GM12878 (cell line): ENCODE results near the gene LYL1. TPM values are rescaled to one million over a fixed set of nuclear protein-coding genes. Genes with fewer than 3 reads are reported as not detected.

Experiments used
- ATF2 ChIP-seq: IDR thresholded peaks from 2 replicates; pipeline ENCODE4 v1.6.1; 2012; ENCODE audit warnings: low read length, inconsistent platforms
- ATF7 ChIP-seq: fragments of 450-650 bp; IDR thresholded peaks from 2 replicates; pipeline ENCODE4 v1.6.1; 2016; ENCODE audit warnings: low read depth, mild to moderate bottlenecking
- CBX3 ChIP-seq: fragments of 200-600 bp; sonication (generic); IDR thresholded peaks from 2 replicates; pipeline ENCODE4 v1.6.1; 2016; ENCODE audit warnings: low read depth, borderline replicate concordance
- CREM ChIP-seq: IDR thresholded peaks from 2 replicates; pipeline ENCODE4 v1.6.1; 2014; ENCODE audit warnings: antibody characterized with exemption, low read depth
- GATAD2B ChIP-seq: fragments of 450-650 bp; conservative IDR thresholded peaks from 2 replicates; pipeline ENCODE4 v1.6.1; 2017; ENCODE audit warnings: low read depth, mild to moderate bottlenecking, moderate library complexity
- IKZF1 ChIP-seq: fragments of 450-650 bp; conservative IDR thresholded peaks from 2 replicates; pipeline ENCODE4 v1.6.1; 2017; ENCODE audit warnings: antibody characterized with exemption, mild to moderate bottlenecking
- IRF4 ChIP-seq: IDR thresholded peaks from 2 replicates; pipeline ENCODE4 v1.6.1; 2011; ENCODE audit warnings: low read depth, low read length
- IRF5 ChIP-seq: fragments of 450-650 bp; IDR thresholded peaks from 2 replicates; pipeline ENCODE4 v1.6.1; 2017; ENCODE audit warnings: borderline replicate concordance
- KLF5 ChIP-seq: fragments of 450-650 bp; IDR thresholded peaks from 2 replicates; pipeline ENCODE4 v1.6.1; 2014; ENCODE audit warnings: mild to moderate bottlenecking; ENCODE audit not compliant: partially characterized antibody
- MYB ChIP-seq: fragments of 150-350 bp; IDR thresholded peaks from 2 replicates; pipeline ENCODE4 v1.6.1; 2014; ENCODE audit warnings: mild to moderate bottlenecking, low read depth, low read length, borderline replicate concordance
- MYC ChIP-seq: IDR thresholded peaks from 2 replicates; pipeline ENCODE4 v1.6.1; 2011; ENCODE audit warnings: mild to moderate bottlenecking, low read length, moderate library complexity, inconsistent platforms; ENCODE audit not compliant: insufficient read depth, insufficient replicate concordance, insufficient read length, severe bottlenecking
- NBN ChIP-seq: fragments of 450-650 bp; IDR thresholded peaks from 2 replicates; pipeline ENCODE4 v1.6.1; 2016
- NFYA ChIP-seq: IDR thresholded peaks from 2 replicates; pipeline ENCODE4 v1.6.1; 2011; ENCODE audit warnings: low read depth, mild to moderate bottlenecking, low read length, improper control_type of control experiment, borderline replicate concordance
- SREBF1 ChIP-seq: IDR thresholded peaks from 2 replicates; pipeline ENCODE4 v1.6.1; 2012; ENCODE audit warnings: mild to moderate bottlenecking, low read length
- TARDBP ChIP-seq: IDR thresholded peaks from 2 replicates; pipeline ENCODE4 v1.6.1; 2016; ENCODE audit warnings: borderline replicate concordance
- TCF3 ChIP-seq: IDR thresholded peaks from 2 replicates; pipeline ENCODE4 v1.6.1; 2012; ENCODE audit warnings: low read depth, mild to moderate bottlenecking, low read length, borderline replicate concordance; ENCODE audit not compliant: insufficient read depth
- ZBED1 ChIP-seq: IDR thresholded peaks from 2 replicates; pipeline ENCODE4 v1.6.1; 2016; ENCODE audit warnings: borderline replicate concordance
- ZNF24 ChIP-seq: fragments of 450-650 bp; IDR thresholded peaks from 2 replicates; pipeline ENCODE4 v1.6.1; 2017; ENCODE audit warnings: antibody characterized with exemption, mild to moderate bottlenecking
- ZNF622 ChIP-seq: fragments of 450-650 bp; IDR thresholded peaks from 2 replicates; pipeline ENCODE4 v1.6.1; 2017; ENCODE audit warnings: mild to moderate bottlenecking, inconsistent platforms
- ZNF687 ChIP-seq: fragments of 450-650 bp; IDR thresholded peaks from 2 replicates; pipeline ENCODE4 v1.6.1; 2017; ENCODE audit warnings: mild to moderate bottlenecking, moderate library complexity
- ZSCAN29 ChIP-seq: fragments of 450-650 bp; IDR thresholded peaks from 2 replicates; pipeline ENCODE4 v1.6.1; 2017; ENCODE audit warnings: mild to moderate bottlenecking, moderate library complexity
- polyA plus RNA-seq, 11 experiments: library from polyadenylated mRNA; depleted of rRNA in 4 of 11; unstranded in 6 of 11; stranded (reverse) in 5 of 11; fragments of >200 nt; fragmentation: Nextera tagmentation in 4 of 11; fragmentation: Illumina TruSeq in 1 of 11; extraction: Ambion mirVana in 4 of 11; extraction: Trizol in 1 of 11; gene quantifications; 1 replicate in 1 of 11; 2 replicates in 10 of 11; pipeline versions ENCODE4 v1.2.1 to v1.2.3, GENCODE V29; 2011 to 2016; ENCODE audit warnings: inconsistent platforms in 2 of 11, missing spikeins in 2 of 11, low read depth in 1 of 11
- total RNA-seq, 4 experiments: library from RNA; depleted of rRNA in 3 of 4; stranded (reverse); fragments of >200 nt in 3 of 4; fragmentation: Illumina TruSeq in 1 of 4; extraction: Trizol in 1 of 4; gene quantifications; 2 replicates each; pipeline versions ENCODE4 v1.2.1 to v1.2.3, GENCODE V29; 2013 to 2021
- TF ChIP-seq, protein P1 (sequence below): IDR thresholded peaks from 2 replicates; pipeline ENCODE4 v1.6.1; 2012; ENCODE audit warnings: mild to moderate bottlenecking, low read depth, low read length

The LYL1 gene
- total and polyA plus RNA-seq, 10 of the 15 experiments (the other 5 are each of a cell fraction or from before 2014, with no cell fraction given): 0.10 to 34.8 (median 4.4) TPM

GRCh38 chr19:13100031-13100588, 2.5 kb downstream of the LYL1 start (continued):
- no peak; the same call in 1 of the 2 replicates for TF ChIP-seq ATF2
- peak; percentile 100 for TF ChIP-seq IRF4
- TF ChIP-seq MYC: peak; percentile 61
- no peak for TF ChIP-seq KLF5
- peak; percentile 72 for TF ChIP-seq SREBF1
- no peak for TF ChIP-seq ZNF24
- peak; percentile 100 for TF ChIP-seq NBN
- TF ChIP-seq NFYA: no peak
- 0 out of 2 replicates have a peak, but pooled peaks have one; percentile 25 for TF ChIP-seq GATAD2B
- peak; percentile 98 for TF ChIP-seq ZBED1
- TF ChIP-seq CREM: peak; percentile 94
- peak; percentile 86; the same call in 1 of the 2 replicates for TF ChIP-seq TARDBP
- no peak for TF ChIP-seq MYB
- peak; percentile 87 for TF ChIP-seq IRF5
- TF ChIP-seq, protein P1, sequence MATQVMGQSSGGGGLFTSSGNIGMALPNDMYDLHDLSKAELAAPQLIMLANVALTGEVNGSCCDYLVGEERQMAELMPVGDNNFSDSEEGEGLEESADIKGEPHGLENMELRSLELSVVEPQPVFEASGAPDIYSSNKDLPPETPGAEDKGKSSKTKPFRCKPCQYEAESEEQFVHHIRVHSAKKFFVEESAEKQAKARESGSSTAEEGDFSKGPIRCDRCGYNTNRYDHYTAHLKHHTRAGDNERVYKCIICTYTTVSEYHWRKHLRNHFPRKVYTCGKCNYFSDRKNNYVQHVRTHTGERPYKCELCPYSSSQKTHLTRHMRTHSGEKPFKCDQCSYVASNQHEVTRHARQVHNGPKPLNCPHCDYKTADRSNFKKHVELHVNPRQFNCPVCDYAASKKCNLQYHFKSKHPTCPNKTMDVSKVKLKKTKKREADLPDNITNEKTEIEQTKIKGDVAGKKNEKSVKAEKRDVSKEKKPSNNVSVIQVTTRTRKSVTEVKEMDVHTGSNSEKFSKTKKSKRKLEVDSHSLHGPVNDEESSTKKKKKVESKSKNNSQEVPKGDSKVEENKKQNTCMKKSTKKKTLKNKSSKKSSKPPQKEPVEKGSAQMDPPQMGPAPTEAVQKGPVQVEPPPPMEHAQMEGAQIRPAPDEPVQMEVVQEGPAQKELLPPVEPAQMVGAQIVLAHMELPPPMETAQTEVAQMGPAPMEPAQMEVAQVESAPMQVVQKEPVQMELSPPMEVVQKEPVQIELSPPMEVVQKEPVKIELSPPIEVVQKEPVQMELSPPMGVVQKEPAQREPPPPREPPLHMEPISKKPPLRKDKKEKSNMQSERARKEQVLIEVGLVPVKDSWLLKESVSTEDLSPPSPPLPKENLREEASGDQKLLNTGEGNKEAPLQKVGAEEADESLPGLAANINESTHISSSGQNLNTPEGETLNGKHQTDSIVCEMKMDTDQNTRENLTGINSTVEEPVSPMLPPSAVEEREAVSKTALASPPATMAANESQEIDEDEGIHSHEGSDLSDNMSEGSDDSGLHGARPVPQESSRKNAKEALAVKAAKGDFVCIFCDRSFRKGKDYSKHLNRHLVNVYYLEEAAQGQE: 0 out of 2 replicates have a peak, but pooled peaks have one; percentile 5
- no peak for TF ChIP-seq ZNF622
- no peak for TF ChIP-seq ZNF687
- peak; percentile 85 for TF ChIP-seq IKZF1
- TF ChIP-seq CBX3: no peak
- TF ChIP-seq ATF7: peak; percentile 88
- peak; percentile 52; the same call in 1 of the 2 replicates for TF ChIP-seq ZSCAN29
- peak; percentile 65; the same call in 1 of the 2 replicates for TF ChIP-seq TCF3
